ENCODE results near the gene IL1B.
"Not testable (repeated sequence)": the region's sequence is repeated elsewhere in the genome, so short reads cannot be mapped to it uniquely, and the experiment has no call there.

Gene IL1B

GRCh38 chr2:112869258-112869842, 32.8 kb upstream of the IL1B start:
- TF ChIP-seq, protein P1, sequence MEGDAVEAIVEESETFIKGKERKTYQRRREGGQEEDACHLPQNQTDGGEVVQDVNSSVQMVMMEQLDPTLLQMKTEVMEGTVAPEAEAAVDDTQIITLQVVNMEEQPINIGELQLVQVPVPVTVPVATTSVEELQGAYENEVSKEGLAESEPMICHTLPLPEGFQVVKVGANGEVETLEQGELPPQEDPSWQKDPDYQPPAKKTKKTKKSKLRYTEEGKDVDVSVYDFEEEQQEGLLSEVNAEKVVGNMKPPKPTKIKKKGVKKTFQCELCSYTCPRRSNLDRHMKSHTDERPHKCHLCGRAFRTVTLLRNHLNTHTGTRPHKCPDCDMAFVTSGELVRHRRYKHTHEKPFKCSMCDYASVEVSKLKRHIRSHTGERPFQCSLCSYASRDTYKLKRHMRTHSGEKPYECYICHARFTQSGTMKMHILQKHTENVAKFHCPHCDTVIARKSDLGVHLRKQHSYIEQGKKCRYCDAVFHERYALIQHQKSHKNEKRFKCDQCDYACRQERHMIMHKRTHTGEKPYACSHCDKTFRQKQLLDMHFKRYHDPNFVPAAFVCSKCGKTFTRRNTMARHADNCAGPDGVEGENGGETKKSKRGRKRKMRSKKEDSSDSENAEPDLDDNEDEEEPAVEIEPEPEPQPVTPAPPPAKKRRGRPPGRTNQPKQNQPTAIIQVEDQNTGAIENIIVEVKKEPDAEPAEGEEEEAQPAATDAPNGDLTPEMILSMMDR (IDR thresholded peaks at IDR 0.05; ENCODE audit: extremely low read depth, missing control alignments) = no peak
- no peak for DNase-seq (ENCODE audit: low spot score)

GRCh38 chr2:112867701-112868631, 31.4 kb upstream of the IL1B start:
- DNase-seq (ENCODE audit: low spot score) = no peak
- TF ChIP-seq, protein P1 (IDR thresholded peaks at IDR 0.05; ENCODE audit: extremely low read depth, missing control alignments) = no peak

DNA sequence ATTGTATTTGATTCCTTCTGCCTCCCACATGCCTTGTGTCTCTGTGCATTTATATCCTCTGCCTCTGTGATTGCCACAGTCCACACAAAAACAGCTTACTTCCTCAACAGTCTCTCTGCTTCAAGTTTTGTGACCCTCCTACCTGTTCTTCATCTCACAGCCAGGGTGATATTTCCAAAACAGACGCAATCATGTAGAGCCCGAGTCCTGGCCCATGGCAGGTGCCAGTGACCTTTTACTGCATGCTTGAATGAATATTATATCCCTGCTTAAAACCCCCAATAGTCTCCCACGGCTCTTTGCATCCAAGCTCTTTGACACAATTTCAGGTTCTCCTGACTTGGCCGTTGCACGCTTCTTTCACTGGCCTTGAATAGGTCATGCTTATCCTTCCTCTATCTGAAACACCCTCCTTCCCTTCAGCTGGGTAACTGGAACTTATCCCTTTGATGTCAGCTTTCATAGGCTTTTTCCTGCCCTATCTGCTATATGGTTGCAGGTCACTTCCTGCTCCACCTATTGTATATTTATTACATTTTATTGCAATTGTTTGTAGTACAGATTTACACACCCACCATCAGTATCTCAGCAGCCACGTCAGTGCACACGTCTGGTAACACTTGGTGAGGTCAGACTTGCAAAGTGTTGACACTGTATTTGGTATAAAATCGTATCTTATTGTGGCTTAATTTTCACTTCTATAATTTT, 29.7 kb upstream of the IL1B start:
- TF ChIP-seq, protein P1 (IDR thresholded peaks at IDR 0.05; ENCODE audit: extremely low read depth, missing control alignments) = no peak
- no peak for DNase-seq (ENCODE audit: low spot score)

- TF ChIP-seq, protein P1 (IDR thresholded peaks at IDR 0.05; ENCODE audit: extremely low read depth, missing control alignments) = no peak
- no peak for DNase-seq (ENCODE audit: low spot score)
Observed at GRCh38 chr2:112864072-112864471, 27.5 kb upstream of the IL1B start.

DNA sequence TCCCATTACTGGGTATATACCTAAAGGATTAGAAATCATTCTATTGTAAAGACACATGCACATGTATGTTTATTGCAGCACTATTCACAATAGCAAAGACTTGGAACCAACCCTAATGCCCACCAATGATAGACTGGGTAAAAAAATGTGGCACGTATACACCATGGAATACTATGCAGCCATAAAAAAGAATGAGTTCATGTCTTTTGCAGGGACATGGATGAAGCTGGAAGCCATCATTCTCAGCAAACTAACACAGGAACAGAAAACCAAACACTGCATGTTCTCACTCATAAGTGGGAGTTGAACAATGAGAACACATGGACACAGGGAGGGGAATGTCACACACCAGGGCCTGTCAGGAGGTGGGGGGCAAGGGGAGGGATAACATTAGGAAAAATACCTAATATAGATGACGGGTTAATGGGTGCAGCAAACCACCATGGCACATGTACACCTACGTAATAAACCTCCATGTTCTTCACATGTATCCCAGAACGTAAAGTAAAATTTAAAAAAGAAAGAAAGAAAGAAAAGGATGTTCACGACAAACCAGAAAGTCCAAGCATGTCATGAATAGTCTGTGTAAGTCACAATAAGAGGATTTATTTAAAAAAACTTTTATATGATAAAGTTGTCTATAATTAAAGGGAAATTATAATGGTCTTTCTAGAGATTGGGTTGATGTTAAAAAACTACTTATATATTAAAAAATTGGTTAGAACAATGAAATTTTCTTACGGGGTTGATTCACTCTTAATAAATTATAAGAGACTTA, 23.0 kb upstream of the IL1B start:
- DNase-seq (ENCODE audit: low spot score) = not testable (repeated sequence)

DNA sequence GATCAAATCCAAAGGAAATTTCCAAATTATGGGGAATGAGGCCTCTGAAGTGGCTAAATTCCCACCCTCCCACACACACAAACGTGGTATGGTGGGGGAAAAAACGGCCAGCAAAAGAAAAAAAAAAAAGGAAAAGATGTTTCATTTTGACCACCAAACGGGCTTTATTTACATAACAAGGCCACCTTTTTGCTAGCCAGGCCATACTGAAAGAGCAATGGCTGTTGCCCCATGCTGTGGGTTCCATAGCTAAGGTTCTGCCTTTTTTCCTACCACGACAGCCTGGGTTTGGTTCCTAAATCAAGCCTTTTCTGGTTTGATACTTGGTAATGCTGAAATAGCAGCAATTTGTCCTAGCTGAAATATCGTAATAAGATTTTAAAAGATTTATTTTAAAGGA, 14.0 kb upstream of the IL1B start:
- TF ChIP-seq, protein P1 (IDR thresholded peaks at IDR 0.05; ENCODE audit: extremely low read depth, missing control alignments) = no peak

GRCh38 chr2:112849956-112850355, 13.4 kb upstream of the IL1B start:
- TF ChIP-seq, protein P1 (IDR thresholded peaks at IDR 0.05; ENCODE audit: extremely low read depth, missing control alignments) = no peak
- DNase-seq (ENCODE audit: low spot score) = no peak

More for the DNA sequence above, 14.0 kb upstream of the IL1B start:
- DNase-seq (ENCODE audit: low spot score) = no peak
